Measurements from ENCODE around the gene OR2A25. TPM values are rescaled to one million over a fixed set of nuclear protein-coding genes. Genes with fewer than 3 reads are reported as not detected.

Gene OR2A25
- total RNA-seq, 6 experiments from 2014 or later: not detected

DNA sequence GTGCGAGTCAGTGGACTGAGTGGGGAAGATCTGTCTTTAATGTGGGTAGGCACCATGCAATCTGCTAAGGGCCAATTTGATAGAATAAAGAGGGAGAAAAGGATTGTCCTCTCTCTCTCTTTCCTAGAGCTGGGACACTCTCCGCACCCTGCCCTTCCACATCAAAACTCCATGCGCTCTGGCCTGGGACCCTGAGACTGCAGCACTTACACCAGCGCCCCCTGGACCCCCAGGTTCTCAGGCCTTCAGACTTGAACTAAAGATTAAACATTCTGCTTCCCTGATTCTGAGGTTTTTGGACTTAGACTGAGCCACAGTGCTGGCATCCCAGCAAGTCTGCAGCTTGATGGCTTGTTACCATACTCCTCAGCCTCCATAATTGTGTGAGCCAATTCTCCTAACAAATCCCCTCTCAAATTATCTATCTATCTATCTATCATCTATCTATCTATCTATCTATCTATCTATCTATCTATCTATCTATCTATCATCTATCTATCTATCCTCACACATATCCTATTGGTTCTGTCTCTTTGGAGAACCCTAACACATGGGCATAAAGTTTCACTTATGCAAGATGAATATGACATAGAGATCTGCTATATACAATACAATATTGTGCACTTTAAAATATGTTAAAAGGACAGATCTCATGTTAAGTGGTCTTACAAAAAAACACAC is 43.3 kb upstream of the OR2A25 start:
- no peak for ATAC-seq
- no peaks in the 10 kb centered on the region for H3K36me3 ChIP-seq
- no peak overlapping the region for H3K4me3 ChIP-seq
- WGBS (ENCODE audit: insufficient coverage, low coverage, low lambda C conversion rate, missing lambda C conversion rate): 53% methylated on average over 3 of the region's 4 CpGs
- intact Hi-C loops (cut with DNase I): no loop called here
- no peak overlapping the region for H3K27ac ChIP-seq
- no peaks in the 10 kb centered on the region for H3K27me3 ChIP-seq
- no peaks in the 10 kb centered on the region for H3K9me3 ChIP-seq
- H3K4me1 ChIP-seq: no peaks in the 10 kb centered on the region
- DNase-seq: no peak
- TF ChIP-seq, protein P1, sequence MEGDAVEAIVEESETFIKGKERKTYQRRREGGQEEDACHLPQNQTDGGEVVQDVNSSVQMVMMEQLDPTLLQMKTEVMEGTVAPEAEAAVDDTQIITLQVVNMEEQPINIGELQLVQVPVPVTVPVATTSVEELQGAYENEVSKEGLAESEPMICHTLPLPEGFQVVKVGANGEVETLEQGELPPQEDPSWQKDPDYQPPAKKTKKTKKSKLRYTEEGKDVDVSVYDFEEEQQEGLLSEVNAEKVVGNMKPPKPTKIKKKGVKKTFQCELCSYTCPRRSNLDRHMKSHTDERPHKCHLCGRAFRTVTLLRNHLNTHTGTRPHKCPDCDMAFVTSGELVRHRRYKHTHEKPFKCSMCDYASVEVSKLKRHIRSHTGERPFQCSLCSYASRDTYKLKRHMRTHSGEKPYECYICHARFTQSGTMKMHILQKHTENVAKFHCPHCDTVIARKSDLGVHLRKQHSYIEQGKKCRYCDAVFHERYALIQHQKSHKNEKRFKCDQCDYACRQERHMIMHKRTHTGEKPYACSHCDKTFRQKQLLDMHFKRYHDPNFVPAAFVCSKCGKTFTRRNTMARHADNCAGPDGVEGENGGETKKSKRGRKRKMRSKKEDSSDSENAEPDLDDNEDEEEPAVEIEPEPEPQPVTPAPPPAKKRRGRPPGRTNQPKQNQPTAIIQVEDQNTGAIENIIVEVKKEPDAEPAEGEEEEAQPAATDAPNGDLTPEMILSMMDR (IDR thresholded peaks at IDR 0.05): no peak
- TF ChIP-seq POLR2A (IDR thresholded peaks at IDR 0.05): no peak

DNA sequence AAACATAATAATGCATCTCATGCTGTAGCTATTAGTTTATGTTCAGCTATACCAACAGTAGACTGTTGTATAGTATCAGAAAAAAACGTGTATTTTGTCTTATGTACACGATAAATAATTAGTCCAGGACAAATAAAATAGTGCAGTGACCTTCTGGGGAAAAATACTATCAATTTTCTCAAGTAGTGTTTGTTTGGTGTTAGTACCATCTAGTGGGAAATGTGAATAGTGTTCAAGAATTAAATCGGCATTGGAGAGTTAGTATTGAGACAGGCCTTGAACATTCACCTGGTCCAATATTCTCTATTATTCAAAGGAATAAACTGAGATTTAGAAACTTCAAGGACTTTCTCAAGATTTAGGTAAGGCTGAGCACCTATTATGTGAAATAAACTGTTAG is 42.5 kb upstream of the OR2A25 start:
- Histone ChIP-seq H3K27ac (no peak overlapping the region), H3K9me3 (no peaks in the 10 kb centered on the region), H3K27me3 (no peaks in the 10 kb centered on the region), H3K4me3 (no peak overlapping the region), H3K4me1 (no peaks in the 10 kb centered on the region), H3K36me3 (no peaks in the 10 kb centered on the region)
- ATAC-seq (peak; percentile 62 to 85 (median 74)), DNase-seq (no peak)
- TF ChIP-seq POLR2A (IDR thresholded peaks at IDR 0.05): no peak
- TF ChIP-seq, protein P1 (IDR thresholded peaks at IDR 0.05): peak; percentile 48 to 59 (median 56)
- intact Hi-C loops (cut with DNase I): no loop called here
- 4% methylated on average over 3 of the region's 3 CpGs for WGBS (ENCODE audit: insufficient coverage, low coverage, low lambda C conversion rate, missing lambda C conversion rate)

DNA sequence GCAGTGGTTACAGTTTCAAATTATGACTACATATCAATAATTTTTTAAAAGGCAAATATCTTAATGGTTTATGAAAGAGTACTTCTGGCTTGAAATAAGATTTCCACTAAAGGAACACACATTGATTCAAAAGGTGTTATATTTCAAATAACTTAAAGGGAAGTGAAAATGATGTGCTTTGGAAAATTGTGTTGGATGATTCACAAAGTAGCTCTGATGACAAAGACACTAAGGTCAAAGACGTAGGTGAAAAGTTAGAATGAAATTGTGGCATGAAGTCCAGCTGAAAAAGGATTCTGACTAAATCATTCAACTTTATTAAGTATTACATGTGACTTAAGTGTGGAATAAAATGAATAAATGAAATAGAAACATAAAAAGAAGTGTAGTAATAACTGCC is 41.6 kb upstream of the OR2A25 start:
- H3K27me3 ChIP-seq: peaks cover 0 to 2% of the 10 kb centered on the region in 2 donors
- H3K4me3 ChIP-seq: no peak overlapping the region
- no peaks in the 10 kb centered on the region for H3K36me3 ChIP-seq
- H3K4me1 ChIP-seq: no peaks in the 10 kb centered on the region
- DNase-seq (no peak), ATAC-seq (no peak)
- intact Hi-C loops (cut with DNase I): no loop called here
- H3K27ac ChIP-seq: no peak overlapping the region
- H3K9me3 ChIP-seq: no peaks in the 10 kb centered on the region
- WGBS (ENCODE audit: insufficient coverage, low coverage, low lambda C conversion rate, missing lambda C conversion rate): 37% methylated on average over 1 of the region's 1 CpG
- TF ChIP-seq, protein P1 (IDR thresholded peaks at IDR 0.05): no peak
- TF ChIP-seq POLR2A (IDR thresholded peaks at IDR 0.05): no peak

DNA sequence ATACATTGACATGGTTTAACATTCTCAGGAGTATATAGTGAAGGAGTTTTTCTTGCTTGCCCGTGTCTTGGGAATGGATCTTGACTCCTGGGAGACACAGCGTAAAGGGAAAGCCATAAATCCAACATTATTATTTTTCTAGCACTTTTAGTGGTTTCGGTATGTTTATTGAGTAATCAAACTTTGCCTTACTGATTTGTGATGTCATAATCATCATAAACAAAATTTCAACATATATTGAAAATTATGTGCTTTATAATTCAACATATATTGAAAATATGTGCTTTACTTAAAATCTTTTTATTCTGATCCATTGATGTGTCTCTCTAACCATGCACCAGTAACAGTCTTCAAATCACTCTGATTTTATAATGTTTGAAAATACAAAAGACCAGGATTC is 41.1 kb upstream of the OR2A25 start:
- no peaks in the 10 kb centered on the region for H3K9me3 ChIP-seq
- no peaks in the 10 kb centered on the region for H3K36me3 ChIP-seq
- WGBS (ENCODE audit: insufficient coverage, low coverage, low lambda C conversion rate, missing lambda C conversion rate): 90% methylated on average over 3 of the region's 3 CpGs
- TF ChIP-seq, protein P1 (IDR thresholded peaks at IDR 0.05): no peak
- no peak for TF ChIP-seq POLR2A (IDR thresholded peaks at IDR 0.05)
- intact Hi-C loops (cut with DNase I): no loop called here
- H3K4me3 ChIP-seq: no peak overlapping the region
- no peak overlapping the region for H3K27ac ChIP-seq
- H3K27me3 ChIP-seq: peaks cover 0 to 2% of the 10 kb centered on the region in 2 donors
- H3K4me1 ChIP-seq: no peaks in the 10 kb centered on the region
- ATAC-seq: no peak
- DNase-seq: no peak

Data from right lobe of liver (tissue), 6 donors.